WI38 (cell line): ENCODE data around the gene ANKRD55.
"Not testable (repeated sequence)": the region's sequence is repeated elsewhere in the genome, so short reads cannot be mapped to it uniquely, and the experiment has no call there.

Source experiments
- H3K4me3 ChIP-seq: 2 replicates; pipeline ENCODE4 v1.5.1; 2011; ENCODE audit warnings: low read depth, mild to moderate bottlenecking, control low read depth, low read length
- CTCF ChIP-seq: IDR thresholded peaks from 2 replicates; pipeline ENCODE4 v1.5.1; 2012; ENCODE audit warnings: low read depth, mild to moderate bottlenecking, control low read depth, low read length

ANKRD55 gene

GRCh38 chr5:56273376-56273955 is 40.3 kb upstream of the ANKRD55 start:
- no peak for TF ChIP-seq CTCF

GRCh38 chr5:56272765-56273164 is 39.6 kb upstream of the ANKRD55 start:
- TF ChIP-seq CTCF, result no peak

More at GRCh38 chr5:56273376-56273955, 40.3 kb upstream of the ANKRD55 start:
- H3K4me3 ChIP-seq, result no peak overlapping the region

GRCh38 chr5:56270568-56271392 is 37.6 kb upstream of the ANKRD55 start:
- peak; percentile 100 for TF ChIP-seq CTCF

More at GRCh38 chr5:56272765-56273164, 39.6 kb upstream of the ANKRD55 start:
- H3K4me3 ChIP-seq, result no peak overlapping the region

GRCh38 chr5:56270058-56270457 is 36.9 kb upstream of the ANKRD55 start:
- H3K4me3 ChIP-seq, result no peak overlapping the region
- no peak for TF ChIP-seq CTCF

More at GRCh38 chr5:56270568-56271392, 37.6 kb upstream of the ANKRD55 start:
- H3K4me3 ChIP-seq, result no peak overlapping the region

- peak; percentile 68 for TF ChIP-seq CTCF
- H3K4me3 ChIP-seq, result no peak overlapping the region
Measured at GRCh38 chr5:56269216-56269927, 36.2 kb upstream of the ANKRD55 start.

- H3K4me3 ChIP-seq, result not testable (repeated sequence)
Measured at GRCh38 chr5:56268707-56269106, 35.6 kb upstream of the ANKRD55 start.

- no peak for TF ChIP-seq CTCF
- H3K4me3 ChIP-seq, result no peak overlapping the region
Measured at GRCh38 chr5:56267856-56268255, 34.7 kb upstream of the ANKRD55 start.
